Measurements from ENCODE around the gene EGLN3.
"Not testable (repeated sequence)": the region's sequence is repeated elsewhere in the genome, so short reads cannot be mapped to it uniquely, and the experiment has no call there.

The EGLN3 gene

DNA sequence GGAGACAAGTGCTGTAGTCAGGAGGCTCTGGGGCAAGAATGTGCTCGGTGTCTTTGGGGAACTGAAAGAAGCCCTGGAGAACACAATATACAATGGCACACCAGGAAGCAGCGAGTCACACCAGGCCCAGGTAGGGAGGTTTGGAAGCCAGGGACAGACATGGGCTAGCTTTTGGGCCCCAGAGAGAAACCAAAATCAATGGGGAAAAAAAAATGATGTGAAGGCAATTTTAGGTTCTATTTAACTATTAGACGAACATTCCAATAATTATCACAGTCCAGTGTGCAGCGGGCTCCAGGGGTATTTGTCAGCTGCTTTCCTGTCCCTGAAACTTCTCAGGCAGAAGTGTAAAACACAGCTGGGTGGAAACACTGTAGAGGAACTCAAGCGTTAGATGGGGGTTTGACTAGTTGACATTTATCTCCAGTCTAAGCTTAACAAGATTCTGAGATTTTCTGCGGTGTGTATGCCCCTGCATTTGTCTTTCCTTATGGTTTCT lies 21.8 kb upstream of the EGLN3 start:
- DNase-seq (ENCODE audit: insufficient read length, low spot score) (no peak), FAIRE-seq (no peak)
- no peak for TF ChIP-seq POLR2A (IDR thresholded peaks at IDR 0.05; ENCODE audit: low read depth, low read length)

DNA sequence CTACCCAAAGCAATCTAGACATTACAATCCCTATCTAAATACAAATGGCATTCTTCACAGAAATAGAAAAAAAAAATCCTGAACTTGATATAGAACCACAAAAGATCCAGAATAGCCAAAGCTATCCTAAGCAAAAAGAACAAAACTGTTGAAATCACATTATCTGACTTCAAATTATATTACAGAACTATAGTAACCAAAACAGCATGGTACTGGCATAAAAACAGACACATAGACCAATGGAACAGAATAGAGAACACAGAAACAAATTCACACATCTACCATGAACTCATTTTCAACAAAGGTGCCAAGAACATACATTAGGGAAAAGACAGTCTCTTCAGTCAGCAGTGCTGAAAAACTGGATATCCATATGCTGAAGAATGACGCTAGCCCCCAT lies 19.0 kb upstream of the EGLN3 start:
- not testable (repeated sequence) for DNase-seq (ENCODE audit: insufficient read length, low spot score); FAIRE-seq

DNA sequence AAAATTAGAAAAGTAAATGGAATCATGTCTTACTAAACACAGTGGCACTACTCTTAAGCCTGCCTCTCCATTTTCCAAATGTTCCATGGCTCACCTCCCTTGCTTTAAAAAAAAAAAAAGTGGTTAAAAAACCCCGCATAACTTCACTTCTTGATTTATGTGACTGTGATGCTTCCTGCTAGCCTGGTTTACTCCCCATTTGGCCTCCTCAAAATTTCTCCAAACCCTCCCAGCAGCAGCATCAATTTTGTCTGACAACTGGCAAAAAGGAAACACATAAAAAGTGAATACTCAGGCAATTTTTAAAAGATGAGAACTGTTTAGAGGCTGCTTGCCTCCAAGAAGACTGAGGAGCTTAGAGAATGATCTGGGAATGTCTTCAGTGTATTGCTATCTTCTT lies 17.8 kb upstream of the EGLN3 start:
- no peak for DNase-seq (ENCODE audit: insufficient read length, low spot score)
- TF ChIP-seq POLR2A (IDR thresholded peaks at IDR 0.05; ENCODE audit: low read depth, low read length) = no peak
- no peak for FAIRE-seq

DNA sequence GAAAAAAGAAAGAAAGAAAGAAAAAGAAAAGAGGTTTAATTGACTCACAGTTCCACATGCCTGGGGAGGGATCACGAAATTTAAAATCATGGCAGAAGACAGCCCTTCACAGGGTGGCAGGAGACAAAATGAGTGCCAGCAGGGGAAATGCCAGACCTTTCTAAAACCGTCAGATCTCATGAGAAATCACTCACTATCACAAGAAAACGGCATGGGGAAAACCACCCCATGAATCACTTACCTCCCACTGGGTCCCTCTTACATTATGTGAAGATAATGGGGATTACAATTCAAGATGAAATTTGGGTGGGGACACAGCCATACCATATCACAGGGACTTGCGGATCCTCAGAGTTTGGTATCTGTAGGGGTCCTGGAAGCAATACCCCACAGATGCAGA lies 16.3 kb upstream of the EGLN3 start:
- no peak for TF ChIP-seq POLR2A (IDR thresholded peaks at IDR 0.05; ENCODE audit: low read depth, low read length)
- peak; percentile 52 for FAIRE-seq
- DNase-seq (ENCODE audit: insufficient read length, low spot score) = no peak

DNA sequence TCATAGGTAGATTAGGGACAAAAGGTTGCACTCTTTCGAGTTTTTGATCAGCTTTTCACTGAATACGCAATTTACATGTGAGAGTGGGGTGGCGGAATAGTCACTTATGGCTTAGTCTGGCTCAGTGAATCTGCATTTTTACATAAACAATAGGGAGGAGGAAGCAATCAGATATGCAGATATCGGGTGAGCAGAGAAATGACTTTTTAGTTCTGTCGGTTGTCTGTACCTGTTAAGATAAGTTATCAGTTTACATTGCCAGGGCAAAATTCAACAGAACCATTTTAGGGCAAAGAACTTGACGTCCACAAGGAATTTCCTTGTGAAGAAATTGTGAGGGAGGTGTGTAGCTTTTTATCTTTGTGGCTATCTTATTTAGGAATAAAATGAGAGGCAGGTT lies 15.4 kb upstream of the EGLN3 start:
- no peak for TF ChIP-seq POLR2A (IDR thresholded peaks at IDR 0.05; ENCODE audit: low read depth, low read length)
- no peak for DNase-seq (ENCODE audit: insufficient read length, low spot score)
- FAIRE-seq = no peak

DNA sequence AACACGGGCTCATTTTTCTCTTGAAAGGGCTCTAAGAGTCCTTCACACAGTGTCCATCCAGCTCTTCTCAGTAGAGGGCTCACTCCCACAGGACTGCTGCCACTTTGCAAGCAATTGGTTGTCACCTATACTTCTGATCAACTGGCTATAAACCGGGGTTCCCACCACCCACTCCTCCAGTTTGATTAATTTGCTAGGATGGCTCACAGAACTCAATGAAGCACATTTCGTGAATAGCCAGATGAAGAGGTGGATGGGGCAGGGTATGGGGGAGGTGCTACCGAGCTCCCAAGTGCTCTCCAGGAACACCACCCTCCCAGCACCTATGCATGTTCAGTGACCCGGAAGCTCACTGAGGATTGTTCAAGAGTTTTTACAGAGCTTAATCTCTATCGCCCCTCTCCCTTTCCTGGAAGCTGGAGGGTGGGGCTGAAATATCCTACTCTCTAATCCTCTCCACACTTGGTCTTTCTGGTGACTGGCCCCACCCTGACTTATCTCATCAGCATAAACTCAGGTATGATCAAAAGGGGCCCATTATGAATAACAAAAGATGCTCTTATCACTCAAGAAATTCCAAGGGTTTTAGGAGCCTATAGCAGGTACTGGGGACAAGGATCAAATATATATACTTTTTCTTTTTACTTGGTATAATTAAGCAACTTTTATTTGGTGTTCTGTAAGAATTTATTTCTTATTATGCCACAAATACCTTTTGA lies 13.9 kb upstream of the EGLN3 start:
- DNase-seq (ENCODE audit: insufficient read length, low spot score) (no peak), FAIRE-seq (no peak)
- no peak for TF ChIP-seq POLR2A (IDR thresholded peaks at IDR 0.05; ENCODE audit: low read depth, low read length)

DNA sequence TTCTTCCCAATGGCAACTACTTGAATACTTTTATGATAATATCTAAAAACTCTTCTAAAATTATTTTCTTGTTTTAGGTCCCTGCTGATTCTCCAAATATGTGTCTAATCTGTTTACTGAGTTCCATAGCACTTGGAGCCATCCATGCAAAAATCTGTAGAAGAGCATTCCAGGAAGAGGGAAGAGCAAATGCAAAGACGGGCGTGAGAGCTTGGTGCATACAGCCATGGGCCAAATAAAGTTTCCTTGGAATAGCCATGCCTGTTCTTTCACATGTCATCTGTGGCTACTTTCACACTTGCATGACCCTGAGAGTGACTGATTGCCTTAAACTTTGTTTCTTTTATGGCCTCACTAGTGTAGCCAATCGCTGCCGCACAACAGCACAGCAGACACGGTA lies 13.0 kb upstream of the EGLN3 start:
- DNase-seq (ENCODE audit: insufficient read length, low spot score) (no peak), FAIRE-seq (no peak)
- TF ChIP-seq POLR2A (IDR thresholded peaks at IDR 0.05; ENCODE audit: low read depth, low read length) = no peak

DNA sequence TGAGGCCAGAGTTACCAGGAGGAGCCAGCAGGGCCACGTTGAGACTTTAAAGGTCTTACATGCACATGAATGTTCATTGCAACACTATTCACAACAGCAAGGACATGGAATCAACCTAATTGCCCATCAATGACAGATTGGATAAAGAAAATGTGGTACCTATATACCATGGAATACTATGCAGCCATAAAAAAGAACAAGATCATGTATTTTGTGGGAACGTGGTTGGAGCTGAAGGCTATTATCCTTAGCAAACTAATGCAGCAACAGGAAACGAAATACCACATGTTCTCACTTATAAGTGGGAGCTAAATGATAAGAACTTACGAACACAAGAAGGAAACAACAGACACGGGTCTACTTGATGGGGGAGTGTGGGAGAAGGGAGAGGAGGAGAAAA lies 11.6 kb upstream of the EGLN3 start:
- FAIRE-seq; DNase-seq (ENCODE audit: insufficient read length, low spot score): not testable (repeated sequence)

DNA sequence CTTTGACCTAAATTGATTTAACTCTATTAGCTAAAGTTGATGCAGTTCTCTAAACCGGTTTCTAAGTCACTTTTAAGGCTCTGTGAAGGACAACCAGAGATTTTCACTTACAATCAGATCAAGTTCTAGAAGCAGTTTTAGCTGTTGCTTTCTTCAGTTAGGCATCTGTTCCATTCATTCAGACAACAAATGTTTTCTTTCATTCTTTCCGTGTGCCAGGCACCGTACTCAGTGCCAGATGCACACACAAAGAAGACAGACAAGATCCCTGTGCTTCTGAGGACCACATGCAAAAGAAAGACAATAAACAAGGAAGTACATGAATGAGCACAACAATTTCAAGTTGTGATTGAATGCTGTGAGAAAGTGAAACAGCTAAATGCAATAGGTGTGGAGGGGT lies 11.1 kb upstream of the EGLN3 start:
- TF ChIP-seq POLR2A (IDR thresholded peaks at IDR 0.05; ENCODE audit: low read depth, low read length) = no peak
- DNase-seq (ENCODE audit: insufficient read length, low spot score) (no peak), FAIRE-seq (peak; percentile 33)

DNA sequence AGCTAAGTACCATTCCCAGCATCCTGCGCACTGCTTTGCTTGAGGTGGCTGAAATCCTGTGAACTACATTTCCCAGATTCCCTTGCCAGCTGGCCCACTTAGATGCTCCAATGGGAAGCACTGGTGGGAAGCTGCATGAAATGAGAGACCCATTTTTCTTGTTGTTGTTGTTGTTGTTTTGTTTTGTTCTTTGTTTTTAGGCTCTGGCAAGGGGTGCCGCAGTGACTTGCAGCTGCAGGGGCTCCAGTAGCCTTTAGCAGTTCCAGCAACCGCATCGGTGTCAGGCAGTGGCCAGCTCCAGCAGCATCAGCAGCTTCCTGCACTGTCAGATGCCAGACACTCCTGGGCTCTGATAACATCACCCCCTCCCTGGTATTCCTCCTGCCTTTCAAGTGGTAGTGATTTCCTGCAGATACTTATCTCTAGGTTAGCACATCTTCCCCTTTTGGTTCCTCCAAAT lies 8.8 kb upstream of the EGLN3 start:
- TF ChIP-seq POLR2A (IDR thresholded peaks at IDR 0.05; ENCODE audit: low read depth, low read length) = no peak
- DNase-seq (ENCODE audit: insufficient read length, low spot score) = no peak
- FAIRE-seq = no peak

DNA sequence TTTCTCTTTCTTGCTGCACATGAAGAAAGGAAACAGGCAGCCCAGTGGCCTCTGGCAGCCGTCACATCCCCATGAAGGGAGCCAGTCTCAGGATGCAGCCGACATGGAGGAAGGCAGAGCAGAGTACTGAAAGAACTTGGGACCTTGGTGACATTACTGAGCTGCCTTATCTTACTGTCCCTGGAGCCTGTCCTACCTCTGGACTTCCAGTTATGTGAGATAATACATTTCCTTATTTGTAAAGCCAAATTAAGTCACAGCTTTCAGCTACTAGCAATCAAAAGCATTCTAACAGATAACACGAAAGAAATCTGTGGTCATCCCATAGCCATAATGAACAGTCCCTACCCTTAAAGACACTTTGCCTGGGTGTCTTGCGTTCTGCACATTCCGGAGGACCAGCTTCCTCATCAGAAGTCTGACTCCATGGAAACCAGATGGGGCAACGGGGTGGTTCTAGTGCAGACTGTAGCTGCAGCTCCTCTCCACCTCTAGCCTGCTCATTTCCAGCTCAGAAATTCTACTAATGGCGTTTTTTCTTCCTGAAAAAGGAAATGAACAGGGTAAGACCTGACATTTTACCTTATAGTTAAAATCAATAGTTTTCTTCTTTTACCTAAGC lies 7.8 kb upstream of the EGLN3 start:
- FAIRE-seq (no peak), DNase-seq (ENCODE audit: insufficient read length, low spot score) (no peak)
- no peak for TF ChIP-seq POLR2A (IDR thresholded peaks at IDR 0.05; ENCODE audit: low read depth, low read length)

DNA sequence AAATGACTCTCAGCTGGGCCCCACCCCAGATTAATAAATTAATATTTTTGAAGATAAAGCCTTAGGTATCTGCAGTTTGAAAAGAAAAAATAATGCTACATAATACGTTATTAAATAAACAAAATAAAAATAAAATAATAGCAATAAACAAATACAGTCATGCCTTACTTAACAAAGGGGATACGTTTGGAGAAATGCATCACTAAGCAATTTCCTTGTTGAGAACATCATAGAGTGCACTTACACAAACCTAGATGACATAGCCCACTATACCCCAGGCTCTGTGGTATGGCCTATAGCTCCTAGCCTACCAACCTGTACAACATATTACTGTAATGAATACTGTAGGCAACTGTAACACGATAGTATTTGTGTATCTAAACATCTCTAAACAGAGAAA lies 7.1 kb upstream of the EGLN3 start:
- FAIRE-seq = no peak
- TF ChIP-seq POLR2A (IDR thresholded peaks at IDR 0.05; ENCODE audit: low read depth, low read length) = no peak
- no peak for DNase-seq (ENCODE audit: insufficient read length, low spot score)

DNA sequence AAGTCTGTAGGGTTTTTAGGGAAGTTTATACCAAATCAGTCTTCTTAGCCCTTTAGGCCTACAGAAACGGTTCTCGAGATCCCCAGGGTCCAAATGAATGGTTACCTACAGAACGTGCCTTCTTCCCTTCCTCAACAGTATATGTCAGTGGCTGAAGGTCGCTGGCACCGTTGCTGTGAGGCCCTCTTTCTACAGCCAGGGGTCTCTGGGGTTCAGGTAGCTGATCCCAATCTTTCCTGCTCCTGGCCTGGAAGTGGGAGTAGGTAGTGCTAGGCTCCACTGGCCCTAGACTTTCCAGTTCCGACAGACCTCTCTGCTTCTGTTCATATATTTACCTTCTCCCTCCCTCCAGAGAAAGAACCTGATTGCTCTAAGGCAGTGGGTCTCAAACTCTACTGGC lies 6.4 kb upstream of the EGLN3 start:
- no peak for TF ChIP-seq POLR2A (IDR thresholded peaks at IDR 0.05; ENCODE audit: low read depth, low read length)
- FAIRE-seq (no peak), DNase-seq (ENCODE audit: insufficient read length, low spot score) (no peak)

DNA sequence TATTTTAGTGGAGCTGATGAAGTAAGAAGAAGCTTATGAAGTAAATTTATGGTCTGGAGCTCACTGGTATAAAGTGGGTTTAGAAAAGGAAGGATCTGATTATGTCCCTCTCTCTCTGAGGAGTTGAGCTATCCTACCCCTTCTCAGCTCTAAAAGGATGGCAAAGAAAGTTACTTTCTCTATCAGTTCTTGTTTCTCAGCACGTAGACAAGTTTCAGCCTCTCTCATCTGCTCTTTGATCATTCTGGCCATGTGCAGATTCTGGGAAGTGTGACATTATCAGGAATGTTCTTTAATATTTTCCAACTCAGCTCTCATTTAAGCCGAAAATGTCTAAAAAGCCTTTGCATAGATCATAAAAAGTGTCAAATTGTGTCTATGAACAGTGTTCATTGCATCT lies 5.8 kb upstream of the EGLN3 start:
- TF ChIP-seq POLR2A (IDR thresholded peaks at IDR 0.05; ENCODE audit: low read depth, low read length) = no peak
- DNase-seq (ENCODE audit: insufficient read length, low spot score) (no peak), FAIRE-seq (no peak)

DNA sequence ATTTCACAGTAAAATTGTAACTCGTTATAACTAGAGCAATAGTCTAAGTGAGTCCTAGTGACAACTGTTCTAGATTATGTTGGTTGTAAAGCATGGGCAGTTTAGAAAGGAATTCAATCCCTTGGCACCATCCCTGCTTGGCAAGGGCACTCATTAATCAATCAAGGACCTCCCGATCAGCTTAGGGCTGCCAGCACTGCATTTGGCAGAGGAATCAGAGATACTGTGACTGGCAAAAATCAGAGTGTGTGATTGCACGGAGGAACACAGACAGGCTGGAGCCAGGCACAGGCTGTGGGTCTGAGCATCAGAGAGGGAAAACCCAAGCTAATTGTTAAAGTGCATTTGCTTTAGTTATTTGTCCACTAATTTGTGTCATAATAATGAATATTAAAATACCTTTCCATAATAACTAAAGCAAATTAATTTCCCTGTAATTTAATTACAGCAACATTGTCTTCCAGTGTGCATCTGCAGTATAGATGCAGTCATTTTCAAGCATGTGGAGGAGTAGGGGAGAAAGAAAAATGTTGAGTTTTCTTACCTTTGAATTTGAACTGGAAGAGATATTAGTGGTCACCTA lies 3.2 kb upstream of the EGLN3 start:
- FAIRE-seq (no peak), DNase-seq (ENCODE audit: insufficient read length, low spot score) (no peak)
- TF ChIP-seq POLR2A (IDR thresholded peaks at IDR 0.05; ENCODE audit: low read depth, low read length) = no peak
